Measurements from ENCODE around the gene TECR. TPM values are rescaled to one million over a fixed set of nuclear protein-coding genes. Genes with fewer than 3 reads are reported as not detected.

TECR gene
- total and polyA plus RNA-seq, 2 of the 13 experiments (the other 11 are each of a cell fraction or from before 2014, with no cell fraction given) = 54.9 to 121 TPM

GRCh38 chr19:14571695-14572490 lies 42.5 kb downstream of the TECR start, which contains the start of gene NDUFB7 (continued):
- no peak for TF ChIP-seq NONO (IDR thresholded peaks at IDR 0.05)
- TF ChIP-seq NONO (CRISPR knock-in tag; conservative IDR thresholded peaks at IDR 0.05) = peak; percentile 94
- 0 out of 2 replicates have a peak, but pooled peaks have one; percentile 84 for TF ChIP-seq ZNF713 (CRISPR knock-in tag; IDR thresholded peaks at IDR 0.05)
- no peak for TF ChIP-seq LCORL (IDR thresholded peaks at IDR 0.05)
- TF ChIP-seq LCORL (CRISPR knock-in tag; IDR thresholded peaks at IDR 0.05) = peak; percentile 84; the same call in 1 of the 2 replicates
- TF ChIP-seq ZNF407 (CRISPR knock-in tag; IDR thresholded peaks at IDR 0.05; ENCODE audit: not compliant biosample characterization) = peak; percentile 95
- TF ChIP-seq TMF1 (CRISPR knock-in tag; IDR thresholded peaks at IDR 0.05; ENCODE audit: low read depth) = no peak
- TF ChIP-seq ZNF546 (CRISPR knock-in tag; conservative IDR thresholded peaks at IDR 0.05) = no peak
- no peak for TF ChIP-seq USF2 (IDR thresholded peaks at IDR 0.05; ENCODE audit: low read depth, low read length)
- peak; percentile 22; the same call in 1 of the 2 replicates for TF ChIP-seq USF2 (CRISPR knock-in tag; IDR thresholded peaks at IDR 0.05; ENCODE audit: borderline replicate concordance)
- no peak for TF ChIP-seq MBD4 (IDR thresholded peaks at IDR 0.05; ENCODE audit: borderline replicate concordance, low read length)
- TF ChIP-seq KLF12 (CRISPR knock-in tag; IDR thresholded peaks at IDR 0.05; ENCODE audit: borderline replicate concordance) = peak; percentile 81; the same call in 1 of the 2 replicates
- no peak for TF ChIP-seq SP1 (IDR thresholded peaks at IDR 0.05)
- TF ChIP-seq SP1 (CRISPR knock-in tag; IDR thresholded peaks at IDR 0.05) = peak; percentile 75
- no peak; the same call in none of the 2 replicates for TF ChIP-seq AHR (CRISPR knock-in tag; IDR thresholded peaks at IDR 0.05)
- peak; percentile 94 for TF ChIP-seq SPEN (CRISPR knock-in tag; IDR thresholded peaks at IDR 0.05; ENCODE audit: low read depth)
- peak; percentile 96 for TF ChIP-seq SAP130 (CRISPR knock-in tag; IDR thresholded peaks at IDR 0.05; ENCODE audit: low read depth)
- no peak for TF ChIP-seq NCOR1 (IDR thresholded peaks at IDR 0.05; ENCODE audit: borderline replicate concordance, low read length)
- TF ChIP-seq ZSCAN31 (CRISPR knock-in tag; IDR thresholded peaks at IDR 0.05; ENCODE audit: low read depth) = 0 out of 2 replicates have a peak, but pooled peaks have one; percentile 68
- TF ChIP-seq HMGA1 (CRISPR knock-in tag; conservative IDR thresholded peaks at IDR 0.05) = no peak
